Stimulated activated CD4-positive, alpha-beta T cell treated with anti-CD3 and anti-CD28 coated beads, Interleukin-4, amount 100 ng/mL, for 4 hours (primary cell): ENCODE data around the gene RSPH3.
"Not testable (repeated sequence)": the region's sequence is repeated elsewhere in the genome, so short reads cannot be mapped to it uniquely, and the experiment has no call there.

ENCODE experiments used
- DNase-seq, 2 experiments: peaks; one replicate each; pipeline ENCODE4 v3.0.0-alpha.2; 2020

Gene RSPH3

DNA sequence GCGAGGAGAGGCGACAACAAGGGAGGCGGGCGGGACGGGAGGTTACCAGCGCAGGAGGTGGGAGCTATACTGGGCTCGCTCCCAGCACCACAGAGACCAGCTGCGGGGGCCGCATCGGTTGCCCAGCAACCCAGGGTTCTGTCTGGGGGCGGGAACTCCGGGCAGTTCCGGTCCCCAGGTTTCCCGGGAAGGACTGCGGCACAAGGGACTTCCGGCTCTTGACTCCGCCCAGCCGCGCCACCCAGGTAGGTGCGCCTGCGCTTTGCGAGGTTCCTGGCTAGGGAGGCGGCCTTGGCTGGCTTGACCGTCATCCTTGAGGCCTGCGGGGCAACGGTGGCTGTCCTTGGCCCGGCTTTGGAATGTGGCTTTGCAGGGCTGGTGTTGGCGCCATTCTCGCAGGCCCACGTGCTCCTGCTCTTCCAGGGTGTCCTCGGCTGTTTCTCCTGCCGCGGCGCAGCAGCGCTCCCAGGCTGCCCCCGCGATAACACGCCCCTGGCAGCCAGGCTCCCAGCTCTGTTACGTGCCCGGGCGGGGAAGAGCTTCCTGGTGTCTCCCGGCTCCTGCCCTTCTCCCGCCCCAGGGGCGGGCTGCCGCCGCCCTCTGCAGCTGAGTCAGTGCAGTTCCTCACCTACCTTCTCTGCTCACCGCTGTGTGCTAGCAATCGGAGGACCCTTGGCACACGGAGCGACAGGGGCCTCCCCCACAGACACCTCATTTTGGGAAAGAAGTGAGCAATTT lies at the start of gene RSPH3:
RSPH3 (minus strand) TSS at position 537 of the 738 bp plus-strand sequence. CDS start 652 bp downstream, outside the sequence.
- peak; percentile 91 to 92 for DNase-seq

DNA sequence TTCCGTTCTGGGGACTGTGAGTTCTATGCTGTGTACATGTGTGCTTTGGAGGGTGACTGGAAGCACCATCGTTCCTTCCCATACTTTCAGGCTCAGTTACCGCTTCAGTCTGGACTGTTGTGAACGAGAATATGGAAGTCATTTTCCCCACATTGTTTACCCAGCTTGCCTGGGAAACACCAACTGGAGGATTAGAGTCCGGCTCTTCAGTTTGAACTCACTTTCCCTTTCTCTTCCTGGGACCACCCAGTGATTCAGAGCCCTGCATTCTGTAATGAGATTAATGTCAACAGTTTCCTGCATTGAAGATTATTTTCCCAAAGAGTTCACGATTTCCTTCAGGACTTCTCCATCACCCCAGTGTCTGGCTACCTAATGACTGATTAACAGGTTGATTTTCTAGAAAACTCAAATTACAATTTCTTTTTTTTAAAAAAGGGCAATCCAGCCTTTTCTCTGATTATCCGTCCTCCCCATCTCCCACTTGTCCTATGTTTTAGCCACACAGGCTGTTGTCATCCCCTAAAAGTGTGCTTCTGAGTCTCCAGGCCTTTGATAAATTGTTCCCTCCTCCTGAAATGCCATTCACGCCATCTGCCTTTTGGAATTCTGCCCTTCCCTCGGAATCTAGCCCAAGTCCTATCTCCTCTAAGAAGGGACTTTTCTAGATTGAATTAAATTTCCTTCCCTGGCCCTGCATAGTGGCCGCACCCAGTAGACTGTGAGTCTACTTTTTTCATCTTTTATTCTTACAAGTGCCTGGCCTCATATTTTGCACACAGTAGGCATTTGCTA lies 48.1 kb upstream of the RSPH3 start:
- no peak for DNase-seq

DNA sequence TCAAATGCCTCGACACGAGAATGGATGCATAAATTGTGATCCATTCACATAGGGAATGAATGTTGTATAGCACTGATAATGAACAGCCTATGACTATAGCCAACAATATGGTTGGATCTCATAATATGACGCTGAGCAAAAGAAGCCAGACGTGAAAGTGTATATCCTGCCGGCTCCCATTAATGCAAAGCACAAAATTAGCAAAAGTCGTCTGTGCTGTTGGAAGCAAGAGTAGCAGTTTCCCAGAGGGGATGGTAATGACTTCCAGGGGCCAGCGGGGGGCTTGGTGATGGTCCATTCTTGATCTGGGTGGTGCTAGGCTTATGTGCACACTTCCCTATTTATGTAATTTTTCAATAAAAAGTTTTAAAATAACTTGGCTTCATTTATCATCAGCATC lies 45.8 kb upstream of the RSPH3 start:
- DNase-seq: no peak

DNA sequence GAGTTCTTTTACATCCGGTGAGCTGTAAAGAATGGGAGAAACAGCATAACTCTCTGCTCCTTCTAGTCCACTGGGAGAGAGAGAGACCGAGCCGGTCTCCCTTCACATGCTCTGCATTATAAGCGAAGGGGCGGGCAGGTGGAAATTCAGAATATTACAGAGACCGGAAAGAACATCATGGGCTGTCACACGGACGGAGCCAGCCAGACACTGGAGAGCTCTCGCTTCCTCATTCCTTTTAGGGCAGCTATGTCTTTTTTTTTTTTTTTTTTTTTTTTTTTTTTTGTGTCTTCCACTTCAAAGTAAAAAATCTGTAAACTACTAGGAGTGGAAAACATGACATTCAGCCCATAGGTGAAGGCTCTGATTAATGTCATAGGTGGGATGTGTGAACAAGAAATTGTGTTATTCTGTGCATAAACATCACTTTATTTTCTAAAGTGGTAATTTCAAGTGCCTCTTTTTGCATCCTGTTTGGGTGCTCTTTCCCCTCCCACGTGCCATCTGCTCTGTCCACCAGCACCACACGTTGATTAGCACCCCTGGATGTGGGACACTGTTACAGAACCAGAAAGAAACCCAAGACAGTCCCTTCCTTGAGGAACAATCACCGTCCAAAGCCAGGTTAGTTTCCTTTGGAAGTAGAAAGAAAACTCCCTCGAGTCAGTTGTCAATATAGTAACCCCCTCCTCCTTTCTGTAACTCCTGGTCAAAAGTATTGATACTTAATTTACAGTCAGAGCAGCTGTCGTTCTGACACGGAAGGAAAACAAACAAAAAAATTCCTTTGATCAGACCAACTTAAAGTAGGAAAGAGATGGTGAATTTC lies 45.1 kb upstream of the RSPH3 start, which contains the start of gene TAGAP:
TAGAP (minus strand) TSS at position 93 of the 829 bp plus-strand sequence. CDS start 845 bp downstream, outside the sequence.
- peak; percentile 65 to 91 for DNase-seq

- DNase-seq: no peak
Observed at GRCh38 chr6:159043947-159044346, 43.9 kb upstream of the RSPH3 start.

GRCh38 chr6:159043251-159043650 lies 43.2 kb upstream of the RSPH3 start:
- DNase-seq: no peak

- DNase-seq: no peak
Observed at GRCh38 chr6:159042826-159043181, 42.8 kb upstream of the RSPH3 start.

- peak; percentile 56 to 75 for DNase-seq
Observed at GRCh38 chr6:159042003-159042825, 42.2 kb upstream of the RSPH3 start.

- no peak for DNase-seq
Observed at GRCh38 chr6:159041181-159041580, 41.2 kb upstream of the RSPH3 start.

DNA sequence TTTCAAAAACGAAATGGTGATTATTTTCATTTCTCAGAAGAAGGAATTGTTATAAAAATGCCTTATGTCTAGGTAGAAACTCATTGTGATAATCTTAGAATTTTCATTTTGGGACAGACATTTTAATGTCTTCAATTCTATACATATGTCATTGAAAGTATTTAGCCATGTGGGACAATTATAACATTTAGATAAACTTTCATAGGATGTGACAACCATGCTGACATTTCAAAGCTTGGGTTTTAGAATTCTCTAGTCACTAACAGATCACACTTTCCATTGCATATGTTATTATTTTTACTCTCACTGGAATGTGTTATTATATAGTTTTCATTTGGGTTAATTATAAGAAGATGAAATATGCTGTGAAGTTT lies 39.9 kb upstream of the RSPH3 start:
- no peak for DNase-seq

GRCh38 chr6:159038914-159039884 lies 39.2 kb upstream of the RSPH3 start:
- no peak for DNase-seq

DNA sequence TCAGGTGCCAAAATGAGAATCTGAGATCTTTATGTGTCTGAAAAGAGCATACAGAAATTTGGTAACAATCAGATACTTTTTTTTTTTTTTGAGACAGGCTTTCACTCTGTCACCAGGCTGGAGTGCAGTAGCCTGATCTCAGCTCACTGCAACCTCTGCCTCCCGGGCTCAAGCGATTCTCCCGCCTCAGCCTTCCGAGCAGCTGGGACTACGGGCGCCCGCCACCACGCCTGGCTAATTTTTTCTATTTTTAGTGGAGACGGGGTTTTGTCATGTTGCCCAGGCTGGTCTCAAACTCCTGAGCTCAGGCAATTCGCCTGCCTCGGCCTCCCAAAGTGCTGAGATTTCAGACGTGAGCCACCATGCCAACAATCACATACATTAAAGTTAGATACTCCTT lies 38.3 kb upstream of the RSPH3 start:
- not testable (repeated sequence) for DNase-seq

DNA sequence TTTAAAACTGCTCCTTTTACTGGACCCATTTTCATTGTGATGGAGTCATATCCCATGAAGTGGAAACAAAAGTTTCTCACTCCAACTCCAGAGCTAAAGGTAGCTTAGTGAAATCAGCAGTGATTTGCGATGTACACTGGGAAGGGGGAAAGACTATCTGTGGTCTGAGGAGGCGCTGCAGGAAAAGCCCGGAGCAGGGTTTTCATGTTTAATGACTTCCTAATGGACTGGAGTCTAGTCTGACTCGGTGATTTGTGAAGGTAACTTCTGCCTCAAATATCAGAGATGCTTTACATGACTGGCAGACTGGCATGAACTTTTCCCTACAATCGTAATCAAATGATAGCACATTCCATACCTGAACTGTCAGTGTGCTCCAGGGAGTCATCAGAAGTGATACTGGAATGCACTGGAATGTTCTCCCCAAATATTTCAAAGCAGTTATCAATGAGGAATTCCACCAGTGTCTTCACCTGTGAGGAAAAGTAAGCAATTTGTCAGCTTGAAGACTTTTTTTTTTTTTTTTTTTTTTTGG lies 37.8 kb upstream of the RSPH3 start:
- DNase-seq: no peak

DNA sequence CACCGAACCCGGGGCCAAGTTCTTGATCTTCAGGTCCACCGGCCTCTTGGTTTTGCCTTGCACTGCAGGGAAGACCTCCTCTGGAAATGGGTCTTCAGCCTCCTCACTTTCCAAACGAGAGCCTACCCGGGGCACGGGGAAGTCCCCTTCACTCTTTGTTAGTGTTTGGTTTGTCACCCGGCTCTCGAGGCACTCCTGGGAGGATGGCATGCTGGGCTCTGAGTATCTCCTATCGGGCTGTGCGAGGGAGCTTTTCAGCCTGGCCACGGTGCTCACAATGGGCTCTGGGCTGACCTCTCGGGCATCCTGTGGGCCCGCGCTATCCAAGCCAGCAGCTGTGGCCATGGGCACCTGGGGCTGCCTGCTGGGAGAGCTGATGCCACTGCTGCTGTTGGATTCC lies 36.7 kb upstream of the RSPH3 start:
- DNase-seq: no peak

DNA sequence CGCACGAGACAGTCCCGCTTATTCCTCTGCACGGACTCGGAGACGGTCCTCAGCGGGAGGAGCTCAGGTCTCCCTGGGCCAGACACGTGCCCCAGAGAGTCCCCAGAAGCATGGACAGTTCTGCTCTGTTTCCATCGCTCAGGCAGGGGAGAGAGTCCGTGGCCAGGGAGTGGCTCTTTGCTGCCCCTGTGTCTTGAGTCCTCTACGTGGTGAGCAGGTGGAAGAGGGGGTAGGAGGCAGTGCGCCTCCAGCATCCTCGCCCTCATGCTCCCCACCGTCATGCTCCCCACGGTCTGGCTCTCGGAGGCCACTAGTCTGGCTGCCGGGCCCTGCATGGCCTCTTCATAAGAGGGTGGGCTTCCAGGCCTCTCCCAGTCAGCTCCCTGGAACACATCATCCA lies 35.9 kb upstream of the RSPH3 start:
- DNase-seq: no peak

- DNase-seq: no peak
Observed at GRCh38 chr6:159033160-159034049, 33.4 kb upstream of the RSPH3 start.

DNA sequence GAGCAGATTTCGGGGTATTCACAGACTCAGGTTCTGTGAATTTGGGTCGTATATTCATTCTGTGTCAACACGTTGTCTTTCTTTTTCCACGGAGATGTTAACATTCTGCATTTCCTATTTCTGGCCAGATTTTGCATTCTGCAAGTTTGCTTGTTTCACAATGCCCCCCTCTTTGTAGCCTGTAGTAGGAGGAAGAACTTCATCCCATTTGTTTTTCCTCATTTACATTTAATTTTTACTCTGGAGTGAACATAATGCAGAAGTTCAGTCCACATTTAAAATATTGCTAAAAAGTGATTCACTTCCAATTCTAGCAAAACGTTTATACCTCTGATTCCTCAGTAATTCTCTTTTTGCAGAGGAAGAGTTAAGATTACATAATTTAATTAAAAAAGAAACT lies 31.8 kb upstream of the RSPH3 start:
- DNase-seq: no peak

- no peak for DNase-seq
Observed at GRCh38 chr6:159030168-159030567, 30.2 kb upstream of the RSPH3 start.

GRCh38 chr6:159025224-159025623 lies 25.2 kb upstream of the RSPH3 start:
- DNase-seq: not testable (repeated sequence)

DNA sequence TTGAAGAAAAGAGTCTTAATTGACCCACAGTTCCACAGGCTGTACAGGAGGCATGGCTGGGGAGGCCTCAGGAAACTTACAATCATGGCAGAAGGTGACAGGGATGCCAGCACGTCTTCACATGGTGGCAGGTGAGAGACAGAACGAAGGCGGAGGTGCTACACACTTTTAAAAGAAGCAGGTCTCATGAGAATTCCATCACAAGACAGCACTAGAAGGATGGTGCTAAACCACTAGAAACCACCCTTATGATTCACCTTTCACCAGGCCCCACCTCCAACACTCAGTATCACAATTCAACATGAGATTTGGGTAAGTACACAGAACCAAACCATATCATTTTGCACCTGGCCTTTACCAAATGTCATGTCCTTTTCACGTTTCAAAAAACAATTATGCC lies 23.9 kb upstream of the RSPH3 start:
- no peak for DNase-seq
